OCI-LY7 (cell line): ENCODE data around the gene ADAM33. TPM values are rescaled to one million over a fixed set of nuclear protein-coding genes. Genes with fewer than 3 reads are reported as not detected.

Experiments used
- BruUV-seq: library from RNA; stranded (reverse); fragments of 400-500 nt; replicated peaks from 2 replicates; lab custom pipeline; 2021; lab: Mats Ljungman, UMichigan
- CTCF ChIA-PET: fragments of 300-600 bp; sonication (Branson Sonifier 250); formaldehyde crosslinking; loops from one replicate; lab custom pipeline; 2022; ENCODE audit warnings: antibody characterized with exemption; ENCODE audit not compliant: unreplicated experiment; lab: Charles Lee
- POLR2A ChIA-PET: fragments of 300-600 bp; sonication (Branson Sonifier 250); formaldehyde crosslinking; loops from one replicate; lab custom pipeline; 2022; ENCODE audit warnings: antibody characterized with exemption; lab: Charles Lee
- DNase-seq: peaks from one replicate; pipeline ENCODE4 v3.0.0-alpha.2; 2015; ENCODE audit warnings: low spot score
- H2AFZ ChIP-seq: fragments of 200-600 bp; sonication (generic), shearing (Covaris generic); 2 replicates; pipeline ENCODE4 v1.6.1; 2014; ENCODE audit warnings: mild to moderate bottlenecking, antibody characterized with exemption, low read length, moderate library complexity
- H3K27ac ChIP-seq: fragments of 200-600 bp; sonication (generic); 2 replicates; pipeline ENCODE4 v1.5.1; 2014; ENCODE audit warnings: mixed run types, low read depth, mild to moderate bottlenecking, moderate library complexity, low read length, inconsistent platforms; ENCODE audit not compliant: poor library complexity, severe bottlenecking
- H3K36me3 ChIP-seq: fragments of 200-600 bp; sonication (generic); 2 replicates; pipeline ENCODE4 v1.6.1; 2014; ENCODE audit warnings: mild to moderate bottlenecking, antibody characterized with exemption, low read length, moderate library complexity, mixed read lengths; ENCODE audit not compliant: insufficient read depth
- H3K4me1 ChIP-seq: fragments of 200-600 bp; sonication (generic); 2 replicates; pipeline ENCODE4 v1.5.1; 2014; ENCODE audit warnings: mild to moderate bottlenecking, low read length; ENCODE audit not compliant: insufficient read depth, poor library complexity, severe bottlenecking
- H3K4me2 ChIP-seq: fragments of 200-600 bp; sonication (generic); 2 replicates; pipeline ENCODE4 v1.6.1; 2014; ENCODE audit warnings: mild to moderate bottlenecking, low read length
- H3K4me3 ChIP-seq: fragments of 200-600 bp; sonication (generic); 2 replicates; pipeline ENCODE4 v1.5.1; 2014; ENCODE audit warnings: mild to moderate bottlenecking, low read depth, low read length; ENCODE audit not compliant: poor library complexity, severe bottlenecking
- H3K79me2 ChIP-seq: fragments of 200-600 bp; sonication (generic); 2 replicates; pipeline ENCODE4 v1.6.1; 2016; ENCODE audit warnings: low read depth, mild to moderate bottlenecking, low read length, moderate library complexity, mixed read lengths; ENCODE audit not compliant: insufficient read depth
- H3K9me2 ChIP-seq: fragments of 200-600 bp; sonication (generic); 2 replicates; pipeline ENCODE4 v1.6.1; 2016; ENCODE audit warnings: mild to moderate bottlenecking, low read length, mixed read lengths; ENCODE audit not compliant: insufficient read depth
- H3K9me3 ChIP-seq: fragments of 200-600 bp; sonication (generic); 2 replicates; pipeline ENCODE4 v1.6.1; 2014; ENCODE audit warnings: mild to moderate bottlenecking, mixed run types, low read length, mixed read lengths
- H4K20me1 ChIP-seq: fragments of 200-600 bp; sonication (generic); 2 replicates; pipeline ENCODE4 v1.6.1; 2014; ENCODE audit warnings: mild to moderate bottlenecking, antibody characterized with exemption, low read length, moderate library complexity, mixed read lengths; ENCODE audit not compliant: insufficient read depth
- EZH2phosphoT487 ChIP-seq: fragments of 200-600 bp; sonication (generic); IDR thresholded peaks from 2 replicates; pipeline ENCODE4 v1.6.1; 2018; ENCODE audit warnings: low read depth, borderline replicate concordance, mild to moderate bottlenecking, mixed run types, antibody characterized with exemption, low read length, moderate library complexity, mixed read lengths
- intact Hi-C: fragments of 100-400 bp; cut with micrococcal nuclease; formaldehyde crosslinking; loops from one replicate; pipeline ENCODE4 v1.10.0; 2022; ENCODE audit not compliant: unreplicated experiment
- total RNA-seq, 2 experiments: library from RNA; depleted of rRNA in 1 of 2; stranded (reverse); fragments of >200 nt in 1 of 2; shearing (Covaris generic) in 1 of 2; gene quantifications; 2 replicates each; pipeline ENCODE4 v1.2.3, GENCODE V29; 2014 to 2022
- TF ChIP-seq, protein P1 (sequence below): fragments of 200-600 bp; sonication (generic); conservative IDR thresholded peaks from 2 replicates; pipeline ENCODE4 v1.5.1; 2014; ENCODE audit warnings: mild to moderate bottlenecking, antibody characterized with exemption, low read length, moderate library complexity, mixed read lengths

Gene ADAM33
- total RNA-seq, 2 experiments from 2014 or later, result not detected

DNA sequence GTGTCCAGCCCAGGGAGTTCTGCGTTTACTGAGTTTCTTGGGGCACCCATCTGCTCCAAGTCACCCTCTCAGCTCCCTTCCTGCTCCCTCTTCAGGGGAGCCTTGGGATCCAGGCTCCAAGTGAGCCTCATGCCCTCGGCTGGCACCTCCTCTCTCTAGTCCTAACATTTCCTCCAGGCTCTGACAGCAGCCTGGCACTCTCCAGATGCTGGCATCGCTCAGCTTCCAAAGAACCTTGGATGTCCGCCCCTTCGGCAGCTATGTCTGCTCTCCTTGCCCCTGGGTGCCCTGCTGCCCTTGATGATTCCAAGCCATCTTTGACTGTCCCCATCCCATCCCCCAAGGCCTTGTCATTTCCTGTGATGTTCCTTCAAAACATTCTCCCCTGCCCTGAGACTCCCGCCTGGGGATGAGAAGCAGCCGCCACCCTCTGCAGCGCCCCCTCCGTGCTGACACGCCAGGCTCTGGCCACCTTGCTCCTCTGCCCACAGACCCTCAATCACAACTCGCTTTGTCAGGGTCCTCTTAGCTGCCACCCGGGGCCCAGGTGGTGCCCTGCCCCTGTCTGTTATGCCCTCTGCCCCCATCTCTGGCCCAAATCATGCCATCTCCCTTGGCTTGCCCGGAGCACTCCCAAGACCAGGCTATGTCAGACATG, 12.0 kb downstream of the ADAM33 start:
- intact Hi-C loops, result no loop called here
- H3K36me3 ChIP-seq, result no peaks in the 10 kb centered on the region
- CTCF ChIA-PET, result no interaction called here
- H3K9me3 ChIP-seq, result no peaks in the 10 kb centered on the region
- H3K4me3 ChIP-seq, result no peak overlapping the region
- no peaks in the 10 kb centered on the region for H3K4me1 ChIP-seq
- no peak overlapping the region for H3K4me2 ChIP-seq
- no peak for DNase-seq
- no peak overlapping the region for H3K27ac ChIP-seq
- POLR2A ChIA-PET, result no interaction called here
- H4K20me1 ChIP-seq, result no peaks in the 10 kb centered on the region
- H3K9me2 ChIP-seq, result no peaks in the 10 kb centered on the region
- TF ChIP-seq, protein P1, sequence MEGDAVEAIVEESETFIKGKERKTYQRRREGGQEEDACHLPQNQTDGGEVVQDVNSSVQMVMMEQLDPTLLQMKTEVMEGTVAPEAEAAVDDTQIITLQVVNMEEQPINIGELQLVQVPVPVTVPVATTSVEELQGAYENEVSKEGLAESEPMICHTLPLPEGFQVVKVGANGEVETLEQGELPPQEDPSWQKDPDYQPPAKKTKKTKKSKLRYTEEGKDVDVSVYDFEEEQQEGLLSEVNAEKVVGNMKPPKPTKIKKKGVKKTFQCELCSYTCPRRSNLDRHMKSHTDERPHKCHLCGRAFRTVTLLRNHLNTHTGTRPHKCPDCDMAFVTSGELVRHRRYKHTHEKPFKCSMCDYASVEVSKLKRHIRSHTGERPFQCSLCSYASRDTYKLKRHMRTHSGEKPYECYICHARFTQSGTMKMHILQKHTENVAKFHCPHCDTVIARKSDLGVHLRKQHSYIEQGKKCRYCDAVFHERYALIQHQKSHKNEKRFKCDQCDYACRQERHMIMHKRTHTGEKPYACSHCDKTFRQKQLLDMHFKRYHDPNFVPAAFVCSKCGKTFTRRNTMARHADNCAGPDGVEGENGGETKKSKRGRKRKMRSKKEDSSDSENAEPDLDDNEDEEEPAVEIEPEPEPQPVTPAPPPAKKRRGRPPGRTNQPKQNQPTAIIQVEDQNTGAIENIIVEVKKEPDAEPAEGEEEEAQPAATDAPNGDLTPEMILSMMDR, result no peak
- no peak for TF ChIP-seq EZH2phosphoT487
- H3K79me2 ChIP-seq, result no peaks in the 10 kb centered on the region
- BruUV-seq, result no TSS peak
- no peak overlapping the region for H2AFZ ChIP-seq

DNA sequence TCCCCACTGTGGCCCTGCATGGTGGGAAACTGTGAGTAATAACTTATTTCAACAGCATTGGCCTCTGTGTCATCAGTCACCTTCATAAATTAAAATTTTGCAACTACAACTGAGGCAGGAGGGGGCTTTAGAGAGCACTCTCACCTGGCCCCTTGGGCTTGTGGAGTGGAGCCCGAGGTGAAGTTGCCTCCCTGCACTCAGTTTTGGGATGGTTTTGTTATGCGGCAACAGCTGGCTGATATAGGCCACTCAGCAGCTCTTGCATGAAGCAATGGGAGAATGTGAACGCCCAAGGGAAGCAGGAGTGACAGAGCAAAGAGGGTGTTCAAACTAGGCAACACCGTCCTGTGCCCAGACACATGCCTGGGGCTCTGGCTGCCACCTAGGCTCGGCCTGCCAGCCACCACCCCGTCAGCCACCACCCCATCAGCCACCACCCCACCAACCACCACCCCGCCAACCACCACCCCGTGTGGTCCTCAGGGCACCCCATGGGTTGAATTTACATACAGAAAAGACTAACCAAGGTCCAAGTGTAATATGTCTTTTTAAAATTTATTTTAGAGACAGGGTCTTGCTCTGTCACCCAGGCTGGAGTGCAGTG, 14.3 kb downstream of the ADAM33 start:
- intact Hi-C loops, result no loop called here
- no peaks in the 10 kb centered on the region for H3K9me3 ChIP-seq
- TF ChIP-seq EZH2phosphoT487, result no peak
- TF ChIP-seq, protein P1, result no peak
- H3K4me1 ChIP-seq, result no peaks in the 10 kb centered on the region
- no peak overlapping the region for H2AFZ ChIP-seq
- H3K27ac ChIP-seq, result no peak overlapping the region
- no peak for DNase-seq
- no peaks in the 10 kb centered on the region for H3K9me2 ChIP-seq
- POLR2A ChIA-PET, result no interaction called here
- no peaks in the 10 kb centered on the region for H3K79me2 ChIP-seq
- no peak overlapping the region for H3K4me3 ChIP-seq
- H4K20me1 ChIP-seq, result peaks cover 4% of the 10 kb centered on the region; the same call in 1 of the 2 replicates
- CTCF ChIA-PET, result no interaction called here
- H3K36me3 ChIP-seq, result no peaks in the 10 kb centered on the region
- BruUV-seq, result no TSS peak
- no peak overlapping the region for H3K4me2 ChIP-seq

DNA sequence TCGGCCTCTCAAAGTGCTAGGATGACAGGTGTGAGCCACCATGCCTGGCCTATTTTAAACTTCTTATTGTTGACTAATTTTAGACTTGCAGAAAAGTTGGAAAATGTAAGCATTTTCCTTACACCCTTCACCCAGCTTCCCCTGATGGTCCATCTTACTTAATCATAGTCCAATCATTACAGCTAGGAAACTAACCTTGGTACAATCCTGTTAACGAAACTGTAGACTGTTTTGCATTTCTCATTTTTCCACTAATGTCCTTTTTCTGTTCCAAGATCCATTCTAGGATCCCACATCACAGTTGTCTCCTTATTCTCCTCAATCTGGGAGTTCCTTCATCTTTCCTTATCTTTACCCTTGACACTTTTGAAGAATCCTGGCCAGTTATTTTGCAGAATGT, 18.0 kb downstream of the ADAM33 start:
- DNase-seq, result no peak
- BruUV-seq, result no TSS peak
- Histone ChIP-seq H3K4me2 (no peak overlapping the region), H3K9me2 (no peaks in the 10 kb centered on the region), H3K9me3 (no peaks in the 10 kb centered on the region), H3K4me1 (peaks cover 3% of the 10 kb centered on the region), H4K20me1 (peaks cover 4% of the 10 kb centered on the region; the same call in 1 of the 2 replicates), H3K36me3 (no peaks in the 10 kb centered on the region), H2AFZ (no peak overlapping the region), H3K27ac (no peak overlapping the region), H3K79me2 (no peaks in the 10 kb centered on the region), H3K4me3 (no peak overlapping the region)
- TF ChIP-seq EZH2phosphoT487, result no peak
- TF ChIP-seq, protein P1, result no peak
- POLR2A ChIA-PET, result no interaction called here
- intact Hi-C loops, result no loop called here
- CTCF ChIA-PET, result no interaction called here
